K562 treated with DMSO at 1 percent for 24 hours (cell line): ENCODE data around the gene MAGED4. TPM values are rescaled to one million over a fixed set of nuclear protein-coding genes. Genes with fewer than 3 reads are reported as not detected.

ENCODE experiments used
- total RNA-seq: library from RNA; unstranded; fragments of 300-600 nt; gene quantifications from 2 replicates; pipeline ENCODE4 v1.2.3, GENCODE V29; 2022; ENCODE audit warnings: low read depth; ENCODE audit not compliant: insufficient read depth

MAGED4 gene
- not detected in 2 replicates for total RNA-seq

GRCh38 chrX:52184440-52185077 lies at the start of gene MAGED4:
TSS of gene MAGED4 (plus strand) at chrX:52184888. CDS start at chrX:52185923, 1,035 bp downstream.

Other genes starting within 250 kb of the MAGED4 start
- not detected in 2 replicates for gene MAGED4B, start 115.7 kb upstream of the MAGED4 start, total RNA-seq
- gene XAGE2, start 184.1 kb downstream of the MAGED4 start, total RNA-seq = not detected in 2 replicates